ENCODE data around the gene SELENON. TPM values are rescaled to one million over a fixed set of nuclear protein-coding genes. Genes with fewer than 3 reads are reported as not detected.

Gene SELENON
- total RNA-seq, 6 experiments from 2014 or later: 11.9 to 21.8 (median 17.8) TPM

- H3K27ac ChIP-seq: no peak overlapping the region
Observed at GRCh38 chr1:25779388-25779787, 20.6 kb upstream of the SELENON start.

GRCh38 chr1:25779894-25780293 lies 20.1 kb upstream of the SELENON start:
- Histone ChIP-seq H3K4me1 (peaks cover 0 to 17% (median 8%) of the 10 kb centered on the region in 4 donors), H3K36me3 (no peaks in the 10 kb centered on the region), H3K27me3 (no peaks in the 10 kb centered on the region), H3K9me3 (no peaks in the 10 kb centered on the region), H3K4me3 (no peak overlapping the region), H3K27ac (no peak overlapping the region)
- ATAC-seq (no peak), DNase-seq (no peak)
- TF ChIP-seq POLR2A (IDR thresholded peaks at IDR 0.05) (no peak), CTCF (IDR thresholded peaks at IDR 0.05) (no peak)
- WGBS (ENCODE audit: insufficient coverage, low coverage, low lambda C conversion rate, missing lambda C conversion rate): 100% methylated on average over 3 of the region's 4 CpGs
- intact Hi-C loops (cut with DNase I): no loop called here

More at GRCh38 chr1:25779388-25779787, 20.6 kb upstream of the SELENON start:
- ATAC-seq (no peak), DNase-seq (no peak)
- TF ChIP-seq POLR2A (IDR thresholded peaks at IDR 0.05) (no peak), CTCF (IDR thresholded peaks at IDR 0.05) (no peak)
- Histone ChIP-seq H3K4me1 (peaks cover 0 to 20% (median 9%) of the 10 kb centered on the region in 4 donors), H3K36me3 (no peaks in the 10 kb centered on the region), H3K4me3 (no peak overlapping the region), H3K27me3 (no peaks in the 10 kb centered on the region), H3K9me3 (no peaks in the 10 kb centered on the region)
- 93% methylated on average over 5 of the region's 8 CpGs for WGBS (ENCODE audit: insufficient coverage, low coverage, low lambda C conversion rate, missing lambda C conversion rate)
- intact Hi-C loops (cut with DNase I): no loop called here

- no peak overlapping the region for H3K4me3 ChIP-seq
- H3K36me3 ChIP-seq: no peaks in the 10 kb centered on the region
- no peaks in the 10 kb centered on the region for H3K9me3 ChIP-seq
- H3K27ac ChIP-seq: no peak overlapping the region
- intact Hi-C loops (cut with DNase I): no loop called here
- 63% methylated on average over 7 of the region's 14 CpGs for WGBS (ENCODE audit: insufficient coverage, low coverage, low lambda C conversion rate, missing lambda C conversion rate)
- ATAC-seq: peak; percentile 49 to 81 (median 75)
- H3K27me3 ChIP-seq: no peaks in the 10 kb centered on the region
- TF ChIP-seq CTCF (IDR thresholded peaks at IDR 0.05): no peak
- no peak for TF ChIP-seq POLR2A (IDR thresholded peaks at IDR 0.05)
- peaks cover 0 to 17% (median 8%) of the 10 kb centered on the region in 4 donors for H3K4me1 ChIP-seq
- DNase-seq: peak in 1 of 3 donors; percentile 62
Observed at GRCh38 chr1:25780318-25781129, 19.5 kb upstream of the SELENON start.

GRCh38 chr1:25781130-25781433 lies 18.9 kb upstream of the SELENON start:
- H3K4me1 ChIP-seq: peaks cover 0 to 17% (median 8%) of the 10 kb centered on the region in 4 donors
- intact Hi-C loops (cut with DNase I): no loop called here
- WGBS (ENCODE audit: insufficient coverage, low coverage, low lambda C conversion rate, missing lambda C conversion rate): no CpG with 5 or more reads among the region's 3 CpGs

More at GRCh38 chr1:25781130-25781433, 18.9 kb upstream of the SELENON start:
- no peak for TF ChIP-seq POLR2A (IDR thresholded peaks at IDR 0.05)
- no peak for TF ChIP-seq CTCF (IDR thresholded peaks at IDR 0.05)
- H3K4me3 ChIP-seq: no peak overlapping the region
- peak; percentile 20 to 68 (median 38) for ATAC-seq
- no peak for DNase-seq
- no peak overlapping the region for H3K27ac ChIP-seq
- no peaks in the 10 kb centered on the region for H3K36me3 ChIP-seq
- no peaks in the 10 kb centered on the region for H3K9me3 ChIP-seq
- H3K27me3 ChIP-seq: no peaks in the 10 kb centered on the region
